ENCODE measurements around the gene HOXA6.
A peak's percentile ranks its signal among the peaks of the same experiment; 100 is the strongest.

Gene HOXA6

DNA sequence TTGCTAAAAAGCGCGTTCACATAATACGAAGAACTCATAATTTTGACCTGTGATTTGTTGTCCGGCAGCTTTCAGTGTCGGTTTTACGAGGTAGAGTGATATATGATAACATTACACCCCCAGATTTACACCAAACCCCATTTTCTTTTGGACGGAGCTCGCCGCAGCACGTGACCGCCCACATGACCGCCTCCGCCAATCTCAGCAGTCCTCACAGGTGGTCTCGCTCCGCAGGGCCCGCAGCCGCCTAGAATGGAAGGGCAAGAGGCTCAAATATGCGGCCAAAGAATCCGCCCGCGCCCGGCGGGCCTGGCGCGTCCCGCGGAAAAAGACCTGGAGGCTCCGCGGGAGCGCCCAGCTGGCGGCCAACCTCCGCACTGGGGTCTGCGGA is 8.9 kb upstream of the HOXA6 start, which contains the start of gene HOXA7:
Gene HOXA7 (minus strand): TSS at position 168 of the 391 bp plus-strand sequence. CDS start 130 bp downstream, at position 38.
- H3K9ac ChIP-seq = no peak within 1 kb of the TSS
- H3K9me3 ChIP-seq = peaks cover 41% of the 10 kb centered on the region
- H3K4me2 ChIP-seq = no peak within 1 kb of the TSS
- no peak within 1 kb of the TSS for H3K27ac ChIP-seq
- peaks cover 100% of the 10 kb centered on the region for H3K27me3 ChIP-seq
- peaks cover 19% of the 10 kb centered on the region for H3K4me1 ChIP-seq
- no peaks in the 10 kb centered on the region for H3K36me3 ChIP-seq
- TF ChIP-seq Cebpa-rat (IDR thresholded peaks at IDR 0.05) = no peak
- H4K20me1 ChIP-seq = peaks cover 89% of the 10 kb centered on the region
- H3K4me3 ChIP-seq = 0 out of 2 replicates have a peak within 1 kb of the TSS, but pooled peaks have one; percentile 23

DNA sequence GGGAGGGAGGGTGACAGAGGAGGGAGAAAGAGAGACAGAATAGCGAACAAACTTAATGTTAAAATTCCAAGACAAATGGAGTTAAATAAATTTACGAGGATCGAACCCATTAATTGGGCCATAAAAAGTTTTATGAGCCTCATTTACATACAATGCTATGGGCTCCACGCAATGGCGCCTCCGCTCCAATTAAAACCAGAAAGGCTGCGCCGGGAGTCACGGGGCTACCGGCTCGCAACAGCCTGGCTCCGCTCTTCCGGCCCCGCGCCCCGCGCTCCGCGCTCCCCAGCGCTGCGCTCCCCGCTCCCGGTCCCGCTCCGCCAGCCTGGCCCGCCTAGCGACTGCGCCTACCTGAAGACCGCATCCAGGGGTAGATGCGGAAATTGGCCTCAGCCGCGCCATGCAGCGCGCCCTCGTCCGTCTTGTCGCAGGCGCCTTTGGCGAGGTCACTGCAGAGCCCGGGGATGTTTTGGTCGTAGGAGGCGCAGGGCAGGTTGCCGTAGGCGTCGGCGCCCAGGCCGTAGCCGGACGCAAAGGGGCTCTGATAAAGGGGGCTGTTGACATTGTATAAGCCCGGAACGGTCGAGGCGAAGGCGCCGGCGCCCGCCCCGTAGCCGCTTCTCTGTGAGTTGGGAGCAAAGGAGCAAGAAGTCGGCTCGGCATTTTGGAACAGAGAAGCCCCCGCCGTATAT is 8.4 kb upstream of the HOXA6 start:
- TF ChIP-seq Cebpa-rat (IDR thresholded peaks at IDR 0.05) = no peak
- Histone ChIP-seq H4K20me1 (peaks cover 94% of the 10 kb centered on the region), H3K27me3 (peaks cover 100% of the 10 kb centered on the region), H3K4me2 (no peak overlapping the region), H3K4me3 (0 out of 2 replicates have a peak overlapping the region, but pooled peaks have one; percentile 23), H3K9me3 (peaks cover 41% of the 10 kb centered on the region), H3K9ac (no peak overlapping the region), H3K27ac (no peak overlapping the region), H3K4me1 (peaks cover 24% of the 10 kb centered on the region), H3K36me3 (no peaks in the 10 kb centered on the region)

DNA sequence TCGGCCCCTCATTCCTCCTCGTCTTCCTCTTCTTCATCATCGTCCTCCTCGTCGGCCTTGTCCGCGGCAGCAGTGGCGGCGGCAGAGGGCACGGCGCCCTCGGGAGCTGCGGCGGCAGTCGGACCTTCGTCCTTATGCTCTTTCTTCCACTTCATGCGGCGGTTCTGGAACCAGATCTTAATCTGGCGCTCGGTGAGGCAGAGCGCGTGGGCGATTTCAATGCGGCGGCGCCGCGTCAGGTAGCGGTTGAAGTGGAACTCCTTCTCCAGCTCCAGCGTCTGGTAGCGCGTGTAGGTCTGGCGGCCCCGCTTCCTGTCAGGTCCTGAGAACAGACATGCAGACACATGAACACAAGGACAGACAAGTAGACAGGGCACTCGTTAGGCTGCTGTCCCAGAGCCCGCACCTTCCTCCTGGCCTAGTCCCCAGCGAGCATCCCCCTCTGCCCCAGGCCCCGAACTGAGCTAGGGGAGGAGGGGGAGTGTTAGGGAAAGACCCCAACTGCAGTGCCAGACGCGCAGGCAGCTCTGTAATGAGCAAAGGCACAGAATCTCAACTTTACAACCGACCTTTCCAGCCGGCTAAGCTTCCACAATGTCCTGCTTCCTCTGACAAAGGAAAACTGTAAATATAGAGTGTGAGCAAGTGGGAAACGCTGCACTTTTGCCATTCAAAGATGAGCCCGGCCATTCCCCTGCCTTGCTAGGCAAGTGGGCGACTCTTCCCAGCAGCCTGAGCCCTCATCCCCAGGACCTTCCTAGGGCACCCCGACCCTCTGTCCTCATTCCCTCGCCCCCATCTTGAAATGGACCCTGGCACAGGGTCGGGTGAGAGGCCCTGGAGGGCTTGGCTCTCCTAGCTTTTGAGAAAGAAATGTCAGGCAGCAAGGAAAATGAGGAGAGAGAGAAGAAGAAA is 7.6 kb upstream of the HOXA6 start:
- no peak for TF ChIP-seq Cebpa-rat (IDR thresholded peaks at IDR 0.05)
- H3K27me3 ChIP-seq = peaks cover 100% of the 10 kb centered on the region
- H4K20me1 ChIP-seq = peaks cover 88% of the 10 kb centered on the region
- no peak overlapping the region for H3K4me2 ChIP-seq
- H3K9ac ChIP-seq = no peak overlapping the region
- H3K27ac ChIP-seq = no peak overlapping the region
- H3K4me1 ChIP-seq = peaks cover 17% of the 10 kb centered on the region
- no peaks in the 10 kb centered on the region for H3K36me3 ChIP-seq
- 0 out of 2 replicates have a peak overlapping the region, but pooled peaks have one; percentile 23 for H3K4me3 ChIP-seq
- H3K9me3 ChIP-seq = peaks cover 41% of the 10 kb centered on the region

DNA sequence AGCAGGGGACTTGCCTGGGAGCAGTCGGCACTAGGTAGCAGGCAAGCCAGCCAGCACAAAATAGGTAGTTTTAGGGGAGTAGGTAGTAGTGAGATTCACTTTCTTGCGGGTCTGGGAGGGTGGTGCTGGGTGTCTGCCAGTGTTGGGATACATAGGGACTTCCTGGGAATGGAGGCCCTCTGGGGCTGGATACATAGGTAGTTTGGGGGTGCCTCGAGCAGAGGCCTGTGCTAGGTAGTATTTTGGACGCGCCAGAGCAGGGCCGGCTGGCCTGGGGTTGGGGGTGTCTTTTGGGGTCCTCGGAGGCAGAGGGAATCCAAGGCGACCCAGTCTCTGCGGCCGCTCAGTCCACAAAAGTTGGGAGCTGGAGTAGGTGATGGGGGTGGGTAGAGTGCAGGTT is 6.8 kb upstream of the HOXA6 start:
- Histone ChIP-seq H3K9me3 (peaks cover 41% of the 10 kb centered on the region), H3K27ac (no peak overlapping the region), H3K36me3 (no peaks in the 10 kb centered on the region), H3K4me2 (no peak overlapping the region), H4K20me1 (peaks cover 80% of the 10 kb centered on the region), H3K27me3 (peaks cover 100% of the 10 kb centered on the region), H3K4me1 (peaks cover 16% of the 10 kb centered on the region), H3K4me3 (no peak overlapping the region), H3K9ac (no peak overlapping the region)
- TF ChIP-seq Cebpa-rat (IDR thresholded peaks at IDR 0.05) = no peak

DNA sequence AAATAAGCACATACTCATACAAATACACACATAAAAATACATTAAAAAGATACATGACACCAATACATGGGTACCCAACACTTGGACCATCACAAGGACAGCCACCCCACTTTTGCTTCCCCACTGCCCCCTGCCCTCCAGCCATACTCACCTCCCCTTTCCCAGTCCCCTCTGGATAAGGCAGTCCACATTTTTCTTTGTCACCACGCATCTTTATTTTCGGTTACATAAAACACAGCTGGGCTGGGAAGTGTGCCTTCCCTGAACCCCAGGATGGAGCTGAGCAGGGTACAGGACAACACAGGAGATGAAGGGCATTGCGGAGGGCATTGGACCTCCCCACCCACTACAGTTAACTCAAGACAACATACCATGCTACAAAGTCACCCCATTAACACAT is 6.0 kb upstream of the HOXA6 start:
- no peak overlapping the region for H3K4me3 ChIP-seq
- H3K27me3 ChIP-seq = peaks cover 100% of the 10 kb centered on the region
- no peak overlapping the region for H3K4me2 ChIP-seq
- no peak for TF ChIP-seq Cebpa-rat (IDR thresholded peaks at IDR 0.05)
- H3K27ac ChIP-seq = no peak overlapping the region
- H4K20me1 ChIP-seq = peaks cover 75% of the 10 kb centered on the region
- H3K9ac ChIP-seq = no peak overlapping the region
- peaks cover 18% of the 10 kb centered on the region for H3K4me1 ChIP-seq
- H3K9me3 ChIP-seq = peaks cover 42% of the 10 kb centered on the region
- H3K36me3 ChIP-seq = no peaks in the 10 kb centered on the region

GRCh38 chr7:27152816-27153442 is 5.4 kb upstream of the HOXA6 start:
- Histone ChIP-seq H3K9me3 (peaks cover 44% of the 10 kb centered on the region), H3K27me3 (peaks cover 100% of the 10 kb centered on the region), H3K36me3 (no peaks in the 10 kb centered on the region), H3K4me3 (no peak overlapping the region), H3K4me1 (peaks cover 22% of the 10 kb centered on the region), H4K20me1 (peaks cover 70% of the 10 kb centered on the region), H3K4me2 (no peak overlapping the region), H3K27ac (no peak overlapping the region), H3K9ac (no peak overlapping the region)
- TF ChIP-seq Cebpa-rat (IDR thresholded peaks at IDR 0.05) = no peak

DNA sequence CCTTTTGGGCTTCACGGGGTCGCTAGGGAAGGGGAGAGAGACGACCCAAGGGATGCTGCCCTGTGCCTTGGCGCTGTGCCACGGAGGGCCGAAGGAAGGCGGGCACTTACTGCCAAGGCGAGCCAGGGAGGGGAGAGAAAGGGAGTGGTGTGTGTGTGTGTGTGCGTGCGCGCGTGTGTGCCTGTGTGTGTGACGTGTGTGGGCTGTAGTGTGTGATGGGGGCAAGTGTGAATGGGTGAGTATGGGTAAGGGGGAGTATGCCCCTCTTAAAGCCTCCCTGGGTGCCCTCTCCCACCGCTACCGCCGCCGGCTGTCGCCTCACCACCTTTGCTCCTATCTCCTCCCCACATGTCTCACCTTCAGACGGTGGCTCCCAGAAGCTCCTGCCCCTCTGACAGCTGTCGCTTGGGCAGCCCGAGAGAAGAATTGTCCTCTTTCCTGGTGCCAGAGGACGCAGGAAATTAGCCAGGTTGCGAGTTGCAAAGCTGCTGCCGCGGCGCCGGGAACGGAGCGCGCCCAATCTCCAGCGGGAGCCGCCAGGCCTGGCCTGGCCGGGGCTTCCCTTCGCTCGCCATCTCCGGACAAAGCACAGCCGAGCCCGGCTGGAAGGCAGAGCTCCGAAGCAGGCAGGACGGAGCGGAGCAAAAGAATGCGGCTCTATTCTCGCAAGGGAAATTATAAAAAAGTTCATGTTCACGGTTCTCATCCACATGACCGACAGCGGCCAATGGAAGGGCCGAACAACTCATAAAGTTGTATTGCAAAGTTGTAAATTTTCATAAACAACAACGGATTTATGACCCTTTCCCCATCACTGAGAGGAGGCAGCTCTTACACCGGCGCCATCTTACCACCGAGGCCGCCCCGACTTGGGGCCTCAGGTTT is 4.6 kb upstream of the HOXA6 start, which contains the start of gene HOXA3:
Gene HOXA3 (minus strand): TSS at position 653 of the 885 bp plus-strand sequence. CDS start 41,943 bp downstream, outside the sequence.
- no peak within 1 kb of the TSS for H3K27ac ChIP-seq
- H3K36me3 ChIP-seq = no peaks in the 10 kb centered on the region
- H3K4me2 ChIP-seq = peak within 1 kb of the TSS; percentile 77
- peaks cover 22% of the 10 kb centered on the region for H3K4me1 ChIP-seq
- peak within 1 kb of the TSS; percentile 57 for H3K4me3 ChIP-seq
- TF ChIP-seq Cebpa-rat (IDR thresholded peaks at IDR 0.05) = no peak
- H3K27me3 ChIP-seq = peaks cover 100% of the 10 kb centered on the region
- H3K9me3 ChIP-seq = peaks cover 44% of the 10 kb centered on the region
- no peak within 1 kb of the TSS for H3K9ac ChIP-seq
- peaks cover 62% of the 10 kb centered on the region for H4K20me1 ChIP-seq

GRCh38 chr7:27151341-27151930 is 3.9 kb upstream of the HOXA6 start:
- Histone ChIP-seq H3K27ac (no peak overlapping the region), H3K27me3 (peaks cover 100% of the 10 kb centered on the region), H3K4me1 (peaks cover 22% of the 10 kb centered on the region), H4K20me1 (peaks cover 58% of the 10 kb centered on the region), H3K4me2 (peak overlapping the region; percentile 77), H3K9me3 (peaks cover 45% of the 10 kb centered on the region), H3K9ac (no peak overlapping the region), H3K36me3 (no peaks in the 10 kb centered on the region), H3K4me3 (peak overlapping the region; percentile 57)
- TF ChIP-seq Cebpa-rat (IDR thresholded peaks at IDR 0.05) = no peak

All from BLaER1 (cell line).